PC-9 (cell line): Measurements from ENCODE around the gene AMELX. TPM values are rescaled to one million over a fixed set of nuclear protein-coding genes. Genes with fewer than 3 reads are reported as not detected.

Experiments
- BruUV-seq: library from RNA; stranded (reverse); fragments of 400-500 nt; replicated peaks from 2 replicates; lab custom pipeline; 2021; lab: Mats Ljungman, UMichigan
- CTCF ChIA-PET: fragments of 300-600 bp; sonication (Branson Sonifier 250); formaldehyde crosslinking; loops from one replicate; lab custom pipeline; 2022; ENCODE audit warnings: antibody characterized with exemption; lab: Charles Lee
- POLR2A ChIA-PET: fragments of 300-600 bp; sonication (Branson Sonifier 250); formaldehyde crosslinking; loops from one replicate; lab custom pipeline; 2022; ENCODE audit warnings: antibody characterized with exemption; ENCODE audit not compliant: unreplicated experiment; lab: Charles Lee
- DNase-seq, 2 experiments: peaks; one replicate each; pipeline versions ENCODE4 v3.0.0 to v3.0.0-alpha.2; 2015 to 2022; ENCODE audit warnings: mixed read lengths in 1 of 2
- H2AFZ ChIP-seq: fragments of 200-600 bp; sonication (generic); 2 replicates; pipeline ENCODE4 v1.8.1; 2017; ENCODE audit warnings: antibody characterized with exemption
- H3F3A ChIP-seq: fragments of 200-600 bp; sonication (generic); 2 replicates; pipeline ENCODE4 v1.8.1; 2017; ENCODE audit warnings: antibody characterized with exemption, mild to moderate bottlenecking, low read depth; ENCODE audit not compliant: insufficient read depth
- H3K27ac ChIP-seq: fragments of 200-600 bp; sonication (generic); 2 replicates; pipeline ENCODE4 v1.6.1; 2016; ENCODE audit warnings: mixed run types
- H3K27me3 ChIP-seq: fragments of 200-600 bp; sonication (generic); 2 replicates; pipeline ENCODE4 v1.6.1; 2016; ENCODE audit warnings: low read depth, mixed run types; ENCODE audit not compliant: insufficient read depth
- H3K36me3 ChIP-seq: fragments of 200-600 bp; sonication (generic); 2 replicates; pipeline ENCODE4 v1.6.1; 2016; ENCODE audit warnings: low read depth, mixed run types
- H3K4me1 ChIP-seq: fragments of 200-600 bp; sonication (generic); replicated peaks from 2 replicates; pipeline ENCODE4 v1.6.1; 2016; ENCODE audit warnings: mixed run types; ENCODE audit not compliant: insufficient read depth
- H3K4me2 ChIP-seq: fragments of 200-600 bp; sonication (generic); 2 replicates; pipeline ENCODE4 v1.6.1; 2017; ENCODE audit warnings: mixed run types
- H3K4me3 ChIP-seq: fragments of 200-600 bp; sonication (generic); 2 replicates; pipeline ENCODE4 v1.6.1; 2016; ENCODE audit warnings: mixed run types
- H3K79me2 ChIP-seq: fragments of 200-600 bp; sonication (generic); 2 replicates; pipeline ENCODE4 v1.6.1; 2017; ENCODE audit warnings: low read depth, mixed run types
- H3K9me2 ChIP-seq: fragments of 200-600 bp; sonication (generic); 2 replicates; pipeline ENCODE4 v1.8.1; 2017; ENCODE audit warnings: mild to moderate bottlenecking; ENCODE audit not compliant: insufficient read depth
- H3K9me3 ChIP-seq: fragments of 200-600 bp; sonication (generic); 2 replicates; pipeline ENCODE4 v1.8.1; 2016; ENCODE audit warnings: low read depth; ENCODE audit not compliant: insufficient read depth
- H4K20me1 ChIP-seq: fragments of 200-600 bp; sonication (generic); 2 replicates; pipeline ENCODE4 v1.8.1; 2017; ENCODE audit not compliant: insufficient read depth
- EZH2 ChIP-seq: fragments of 200-600 bp; sonication (generic); IDR thresholded peaks from 2 replicates; pipeline ENCODE4 v1.8.0; 2017; ENCODE audit warnings: antibody characterized with exemption, low read depth
- intact Hi-C: fragments of 100-400 bp; cut with micrococcal nuclease; formaldehyde crosslinking; loops from one replicate; pipeline ENCODE4 v1.10.0; 2022; ENCODE audit not compliant: unreplicated experiment
- total RNA-seq: library from RNA; stranded (reverse); gene quantifications from 2 replicates; pipeline ENCODE4 v1.2.3, GENCODE V29; 2021
- TF ChIP-seq, protein P1 (sequence below): fragments of 200-600 bp; sonication (generic); conservative IDR thresholded peaks from 2 replicates; pipeline ENCODE4 v1.6.1; 2017; ENCODE audit warnings: mixed run types, antibody characterized with exemption, mild to moderate bottlenecking, moderate library complexity

The AMELX gene
- total RNA-seq, 1 experiment from 2014 or later, result not detected

GRCh38 chrX:11309220-11309619 is 16.0 kb downstream of the AMELX start:
- Histone ChIP-seq H3F3A (no peaks in the 10 kb centered on the region), H3K9me3 (no peaks in the 10 kb centered on the region), H3K9me2 (no peaks in the 10 kb centered on the region), H3K36me3 (no peaks in the 10 kb centered on the region), H3K27ac (no peak overlapping the region), H4K20me1 (no peaks in the 10 kb centered on the region), H2AFZ (no peak overlapping the region), H3K27me3 (no peaks in the 10 kb centered on the region), H3K4me3 (no peak overlapping the region), H3K4me1 (no peaks in the 10 kb centered on the region), H3K79me2 (no peaks in the 10 kb centered on the region), H3K4me2 (no peak overlapping the region)
- TF ChIP-seq, protein P1, sequence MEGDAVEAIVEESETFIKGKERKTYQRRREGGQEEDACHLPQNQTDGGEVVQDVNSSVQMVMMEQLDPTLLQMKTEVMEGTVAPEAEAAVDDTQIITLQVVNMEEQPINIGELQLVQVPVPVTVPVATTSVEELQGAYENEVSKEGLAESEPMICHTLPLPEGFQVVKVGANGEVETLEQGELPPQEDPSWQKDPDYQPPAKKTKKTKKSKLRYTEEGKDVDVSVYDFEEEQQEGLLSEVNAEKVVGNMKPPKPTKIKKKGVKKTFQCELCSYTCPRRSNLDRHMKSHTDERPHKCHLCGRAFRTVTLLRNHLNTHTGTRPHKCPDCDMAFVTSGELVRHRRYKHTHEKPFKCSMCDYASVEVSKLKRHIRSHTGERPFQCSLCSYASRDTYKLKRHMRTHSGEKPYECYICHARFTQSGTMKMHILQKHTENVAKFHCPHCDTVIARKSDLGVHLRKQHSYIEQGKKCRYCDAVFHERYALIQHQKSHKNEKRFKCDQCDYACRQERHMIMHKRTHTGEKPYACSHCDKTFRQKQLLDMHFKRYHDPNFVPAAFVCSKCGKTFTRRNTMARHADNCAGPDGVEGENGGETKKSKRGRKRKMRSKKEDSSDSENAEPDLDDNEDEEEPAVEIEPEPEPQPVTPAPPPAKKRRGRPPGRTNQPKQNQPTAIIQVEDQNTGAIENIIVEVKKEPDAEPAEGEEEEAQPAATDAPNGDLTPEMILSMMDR, result no peak
- no peak for TF ChIP-seq EZH2
- no peak for DNase-seq
- intact Hi-C loops, result no loop called here
- ChIA-PET CTCF (no interaction called here), POLR2A (no interaction called here)
- BruUV-seq, result no TSS peak

DNA sequence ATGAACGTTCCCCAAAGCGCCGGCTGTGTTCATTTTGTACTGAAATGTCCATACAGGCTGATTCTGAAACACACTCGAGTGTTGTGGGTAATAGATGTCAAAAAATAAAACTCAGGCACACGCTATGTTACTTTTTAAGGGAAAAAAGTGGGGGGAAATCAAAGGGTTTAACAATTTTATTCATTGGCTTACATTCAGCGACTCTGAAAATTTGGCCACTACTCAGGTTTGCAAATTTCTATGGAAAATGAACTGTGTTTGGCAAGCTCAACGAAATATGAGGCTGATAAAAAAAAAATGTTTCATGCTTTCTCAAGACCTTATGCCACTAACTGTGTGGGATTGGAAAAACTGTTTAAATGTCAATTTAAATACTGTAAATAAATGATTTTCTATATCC is 18.5 kb downstream of the AMELX start:
- TF ChIP-seq, protein P1, result no peak
- Histone ChIP-seq H3K79me2 (no peaks in the 10 kb centered on the region), H3F3A (no peaks in the 10 kb centered on the region), H3K9me3 (no peaks in the 10 kb centered on the region), H3K36me3 (no peaks in the 10 kb centered on the region), H3K9me2 (no peaks in the 10 kb centered on the region), H3K4me2 (no peak overlapping the region), H3K4me1 (no peaks in the 10 kb centered on the region), H3K27ac (no peak overlapping the region), H2AFZ (no peak overlapping the region), H3K27me3 (peaks cover 9% of the 10 kb centered on the region; the same call in 1 of the 2 replicates), H3K4me3 (no peak overlapping the region), H4K20me1 (no peaks in the 10 kb centered on the region)
- intact Hi-C loops, result no loop called here
- DNase-seq, result no peak
- BruUV-seq, result no TSS peak
- CTCF ChIA-PET, result no interaction called here
- POLR2A ChIA-PET, result no interaction called here

- intact Hi-C loops, result no loop called here
- H4K20me1 ChIP-seq, result no peaks in the 10 kb centered on the region
- CTCF ChIA-PET, result no interaction called here
- H3K27me3 ChIP-seq, result peaks cover 11% of the 10 kb centered on the region; the same call in 1 of the 2 replicates
- H3K9me2 ChIP-seq, result no peaks in the 10 kb centered on the region
- H3K27ac ChIP-seq, result no peak overlapping the region
- H3K79me2 ChIP-seq, result no peaks in the 10 kb centered on the region
- no peak overlapping the region for H3K4me2 ChIP-seq
- POLR2A ChIA-PET, result no interaction called here
- no peaks in the 10 kb centered on the region for H3F3A ChIP-seq
- TF ChIP-seq, protein P1, result no peak
- no peak for TF ChIP-seq EZH2
- no TSS peak for BruUV-seq
- DNase-seq, result no peak
- H3K4me1 ChIP-seq, result no peaks in the 10 kb centered on the region
- no peaks in the 10 kb centered on the region for H3K9me3 ChIP-seq
- H3K36me3 ChIP-seq, result no peaks in the 10 kb centered on the region
- no peak overlapping the region for H2AFZ ChIP-seq
- H3K4me3 ChIP-seq, result no peak overlapping the region
Measured at GRCh38 chrX:11319806-11320520, 26.8 kb downstream of the AMELX start.
